Spleen (tissue), 11 donors: ENCODE results near the gene ENKD1. TPM values are rescaled to one million over a fixed set of nuclear protein-coding genes. Genes with fewer than 3 reads are reported as not detected.
A peak's percentile ranks its signal among the peaks of the same experiment; 100 is the strongest.

ENCODE experiments used
- DNase-seq: peaks from one replicate; pipeline ENCODE4 v3.0.0-alpha.2; 2020
- H3K27ac ChIP-seq, 8 donors: fragments of 200-600 bp; sonication (generic) in 7 of 8; 1 replicate in 4 of 8; 2 replicates in 4 of 8; pipeline versions ENCODE4 v1.5.0 to v1.8.0; 2016 to 2021; ENCODE audit warnings: inconsistent platforms in 4 of 8, mild to moderate bottlenecking in 4 of 8, moderate library complexity in 1 of 8
- H3K27me3 ChIP-seq, 7 donors: fragments of 200-600 bp; sonication (generic) in 6 of 7; replicated peaks in 1 of 7; 1 replicate in 4 of 7; 2 replicates in 3 of 7; pipeline versions ENCODE4 v1.5.0 to v1.8.0; 2016 to 2021; ENCODE audit warnings: inconsistent platforms in 3 of 7, mild to moderate bottlenecking in 1 of 7
- H3K36me3 ChIP-seq, 6 donors: fragments of 200-600 bp; sonication (generic) in 5 of 6; 1 replicate in 4 of 6; 2 replicates in 2 of 6; pipeline versions ENCODE4 v1.5.0 to v1.8.0; 2016 to 2021; ENCODE audit warnings: inconsistent platforms in 2 of 6
- H3K4me1 ChIP-seq, 6 donors: fragments of 200-600 bp; sonication (generic) in 5 of 6; 1 replicate in 3 of 6; 2 replicates in 3 of 6; pipeline versions ENCODE4 v1.5.0 to v1.8.0; 2016 to 2021; ENCODE audit warnings: inconsistent platforms in 3 of 6
- H3K4me3 ChIP-seq, 8 donors: fragments of 200-600 bp; sonication (generic) in 7 of 8; 1 replicate in 4 of 8; 2 replicates in 4 of 8; pipeline versions ENCODE4 v1.5.0 to v1.8.0; 2016 to 2021; ENCODE audit warnings: inconsistent platforms in 4 of 8, mild to moderate bottlenecking in 4 of 8, moderate library complexity in 2 of 8
- H3K9me3 ChIP-seq, 8 donors: fragments of 200-600 bp; sonication (generic) in 7 of 8; 1 replicate in 4 of 8; 2 replicates in 4 of 8; pipeline versions ENCODE4 v1.5.0 to v1.8.0; 2016 to 2021; ENCODE audit warnings: inconsistent platforms in 4 of 8
- POLR2A ChIP-seq, 3 donors: fragments of 450-650 bp; IDR thresholded peaks; one replicate each; pipeline ENCODE4 v1.5.1; 2017; ENCODE audit warnings: antibody characterized with exemption in 3 of 3, mild to moderate bottlenecking in 1 of 3
- POLR2AphosphoS5 ChIP-seq, 3 donors: sonication (generic); formaldehyde crosslinking; IDR thresholded peaks; one replicate each; pipeline ENCODE4 v1.5.1; 2017; ENCODE audit warnings: antibody characterized with exemption in 3 of 3
- WGBS, 5 donors: extraction: QIAGEN DNeasy Blood & Tissue Kit in 3 of 5; methylation state at CpG; one replicate each; pipeline versions ENCODE4 v1.1.5 to v1.1.7; 2013 to 2018; 5-methylcytosine and 5-hydroxymethylcytosine counted together
- intact Hi-C: fragments of 100-400 bp; cut with DNase I; formaldehyde crosslinking; loops from one replicate; pipeline ENCODE4 v1.15.0; 2023; ENCODE audit warnings: low total_unique reads
- polyA plus RNA-seq, 3 donors: library from polyadenylated mRNA; stranded (reverse); fragments of 200-250 nt; gene quantifications; one replicate each; pipeline ENCODE4 v1.2.1, GENCODE V29; 2013
- total RNA-seq, 7 donors: library from RNA; depleted of rRNA in 3 of 7; stranded (reverse); fragments of >200 nt in 3 of 7; fragmentation: NEBNext Ultra II Directional in 4 of 7; extraction: Animal tissue kit (Norgen Biotek cat#: 25700) in 4 of 7; gene quantifications; one replicate each; pipeline versions ENCODE4 v1.1.0 to v1.2.1, GENCODE V29; 2016 to 2021
- TF ChIP-seq, protein P1 (sequence below), 11 experiments: fragments of 200-600 bp in 7 of 11; fragments of 450-650 bp in 4 of 11; sonication (generic) in 4 of 11; IDR thresholded peaks in 8 of 11; conservative IDR thresholded peaks in 3 of 11; 1 replicate in 7 of 11; 2 replicates in 4 of 11; pipeline versions ENCODE4 v1.4.0 to v1.8.0; 2016 to 2021; ENCODE audit warnings: antibody characterized with exemption in 11 of 11, inconsistent platforms in 4 of 11, mild to moderate bottlenecking in 1 of 11
- donor health status: healthy with polysubstance abuse.
- donor health status: DM: no; HTN: no; CAD: no; lungs with moderate emphysema.
- donor health status: DM: no; HTN: no; CAD: no.
- donor health status: Bipolar disorder and iron deficiency.
- donor health status: healthy.
- donor health status: DM: no; HTN: no; CAD: no.
- donor health status: DM: yes; HTN: yes; CAD: no.

The ENKD1 gene
- total and polyA plus RNA-seq, 10 donors: 9.2 to 21.6 (median 12.2) TPM

DNA sequence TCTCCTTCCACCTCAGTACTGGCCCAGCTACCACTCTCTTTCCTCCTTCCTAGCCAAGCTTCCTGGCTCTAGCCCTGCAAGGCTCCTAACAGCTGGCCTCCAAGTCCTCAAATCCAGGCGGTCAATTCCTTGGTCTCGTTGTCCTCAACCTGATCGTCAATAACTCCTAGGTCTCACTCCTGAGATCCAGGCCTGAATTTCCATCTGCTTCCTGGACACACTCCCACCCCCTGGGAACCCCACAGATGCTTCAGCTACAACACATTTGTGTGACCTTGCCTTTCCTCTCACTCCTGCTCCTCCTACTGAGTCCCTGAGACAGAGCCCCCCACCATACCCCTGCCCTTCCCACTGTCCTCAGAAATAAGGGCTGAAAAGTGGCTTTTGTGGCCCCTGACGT lies 2.3 kb downstream of the ENKD1 start:
- no peak for DNase-seq
- Histone ChIP-seq H3K9me3 (no peaks in the 10 kb centered on the region), H3K27ac (no peak overlapping the region), H3K4me1 (peaks cover 33 to 77% (median 54%) of the 10 kb centered on the region in 6 donors), H3K36me3 (peaks cover 0 to 30% (median 0%) of the 10 kb centered on the region in 6 donors), H3K4me3 (no peak overlapping the region), H3K27me3 (no peaks in the 10 kb centered on the region)
- TF ChIP-seq POLR2AphosphoS5 (IDR thresholded peaks at IDR 0.05): no peak
- TF ChIP-seq, protein P1, sequence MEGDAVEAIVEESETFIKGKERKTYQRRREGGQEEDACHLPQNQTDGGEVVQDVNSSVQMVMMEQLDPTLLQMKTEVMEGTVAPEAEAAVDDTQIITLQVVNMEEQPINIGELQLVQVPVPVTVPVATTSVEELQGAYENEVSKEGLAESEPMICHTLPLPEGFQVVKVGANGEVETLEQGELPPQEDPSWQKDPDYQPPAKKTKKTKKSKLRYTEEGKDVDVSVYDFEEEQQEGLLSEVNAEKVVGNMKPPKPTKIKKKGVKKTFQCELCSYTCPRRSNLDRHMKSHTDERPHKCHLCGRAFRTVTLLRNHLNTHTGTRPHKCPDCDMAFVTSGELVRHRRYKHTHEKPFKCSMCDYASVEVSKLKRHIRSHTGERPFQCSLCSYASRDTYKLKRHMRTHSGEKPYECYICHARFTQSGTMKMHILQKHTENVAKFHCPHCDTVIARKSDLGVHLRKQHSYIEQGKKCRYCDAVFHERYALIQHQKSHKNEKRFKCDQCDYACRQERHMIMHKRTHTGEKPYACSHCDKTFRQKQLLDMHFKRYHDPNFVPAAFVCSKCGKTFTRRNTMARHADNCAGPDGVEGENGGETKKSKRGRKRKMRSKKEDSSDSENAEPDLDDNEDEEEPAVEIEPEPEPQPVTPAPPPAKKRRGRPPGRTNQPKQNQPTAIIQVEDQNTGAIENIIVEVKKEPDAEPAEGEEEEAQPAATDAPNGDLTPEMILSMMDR (IDR thresholded peaks at IDR 0.05 in 8 of 11, conservative IDR thresholded peaks at IDR 0.05 in 3 of 11): no peak
- TF ChIP-seq POLR2A (IDR thresholded peaks at IDR 0.05): no peak
- 87 to 94% (median 88%) methylated on average over 4 of the region's 4 CpGs for WGBS, 5 donors
- intact Hi-C loops: no loop called here

DNA sequence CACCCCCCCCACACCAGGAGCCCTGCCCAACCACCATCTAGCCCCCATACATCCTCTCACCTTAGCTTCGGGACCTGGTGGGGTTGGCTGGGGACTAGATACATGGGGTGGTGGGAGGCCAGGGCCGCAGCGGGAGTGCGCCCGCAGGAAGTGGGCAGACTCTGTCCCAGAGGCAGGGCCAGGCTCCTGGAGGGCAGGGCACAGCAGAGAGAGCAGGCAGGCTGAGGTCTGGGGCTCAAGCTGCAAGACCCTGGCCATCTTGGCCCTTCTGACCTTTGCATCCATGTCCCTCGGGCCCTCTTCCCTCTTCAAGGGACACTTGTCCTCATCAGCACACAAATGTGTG lies 2.7 kb downstream of the ENKD1 start:
- WGBS, 5 donors: 82 to 91% (median 84%) methylated on average over 5 to 6 of the region's 6 CpGs
- Histone ChIP-seq H3K4me1 (peaks cover 37 to 77% (median 54%) of the 10 kb centered on the region in 6 donors), H3K4me3 (no peak overlapping the region), H3K36me3 (peaks cover 0 to 32% (median 0%) of the 10 kb centered on the region in 6 donors), H3K27ac (peak overlapping the region in 1 of 8 donors; percentile 11), H3K9me3 (no peaks in the 10 kb centered on the region), H3K27me3 (no peaks in the 10 kb centered on the region)
- TF ChIP-seq, protein P1 (IDR thresholded peaks at IDR 0.05 in 8 of 11, conservative IDR thresholded peaks at IDR 0.05 in 3 of 11): no peak
- TF ChIP-seq POLR2A (IDR thresholded peaks at IDR 0.05): no peak
- intact Hi-C loops: no loop called here
- DNase-seq: no peak

DNA sequence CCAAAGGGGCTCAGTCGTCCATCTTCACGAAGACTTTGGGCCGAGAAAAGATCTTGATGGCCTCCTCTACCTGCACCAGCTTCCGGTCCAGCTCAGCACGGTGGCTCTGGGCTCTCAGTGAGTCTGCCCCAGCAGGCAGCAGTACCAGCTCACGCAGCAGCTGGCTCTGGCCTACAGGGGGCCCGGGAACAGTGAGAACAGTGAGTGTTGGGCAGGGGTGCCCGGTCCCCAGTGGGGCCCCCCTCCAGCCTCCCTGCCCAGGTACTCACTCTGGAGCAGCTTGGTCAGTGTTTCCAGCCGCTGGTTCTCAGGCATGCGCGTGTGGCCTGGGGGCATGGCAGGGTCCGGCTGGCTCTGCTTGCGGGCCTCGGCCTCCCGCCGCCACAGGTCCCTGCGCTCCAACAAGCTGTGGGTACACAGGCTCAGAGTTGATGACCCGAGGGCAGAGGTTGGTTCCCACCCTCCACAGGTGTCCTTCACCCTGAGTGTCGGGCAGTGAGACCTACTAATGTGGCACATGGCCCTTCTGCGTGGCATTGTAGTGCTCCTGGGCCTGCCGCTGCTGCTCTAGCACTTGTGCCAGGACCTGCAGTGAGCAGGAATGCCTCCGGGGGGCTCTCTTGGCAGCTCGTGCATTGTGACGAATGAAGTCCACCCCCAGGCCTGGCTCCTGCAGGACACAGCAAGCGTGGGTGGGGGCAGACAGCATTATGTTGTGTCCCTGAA lies 3.2 kb downstream of the ENKD1 start:
- Histone ChIP-seq H3K4me3 (no peak overlapping the region), H3K9me3 (no peaks in the 10 kb centered on the region), H3K27ac (peak overlapping the region in 1 of 8 donors; percentile 11), H3K4me1 (peaks cover 35 to 77% (median 54%) of the 10 kb centered on the region in 6 donors), H3K27me3 (no peaks in the 10 kb centered on the region), H3K36me3 (peaks cover 0 to 38% (median 1%) of the 10 kb centered on the region in 6 donors)
- intact Hi-C loops: no loop called here
- 85 to 89% (median 86%) methylated on average over 6 to 25 of the region's 25 CpGs for WGBS, 5 donors
- no peak for TF ChIP-seq POLR2A (IDR thresholded peaks at IDR 0.05)
- TF ChIP-seq, protein P1 (IDR thresholded peaks at IDR 0.05 in 8 of 11, conservative IDR thresholded peaks at IDR 0.05 in 3 of 11): peak in 1 of 11 experiments; percentile 26
- TF ChIP-seq POLR2AphosphoS5 (IDR thresholded peaks at IDR 0.05): no peak
- no peak for DNase-seq

DNA sequence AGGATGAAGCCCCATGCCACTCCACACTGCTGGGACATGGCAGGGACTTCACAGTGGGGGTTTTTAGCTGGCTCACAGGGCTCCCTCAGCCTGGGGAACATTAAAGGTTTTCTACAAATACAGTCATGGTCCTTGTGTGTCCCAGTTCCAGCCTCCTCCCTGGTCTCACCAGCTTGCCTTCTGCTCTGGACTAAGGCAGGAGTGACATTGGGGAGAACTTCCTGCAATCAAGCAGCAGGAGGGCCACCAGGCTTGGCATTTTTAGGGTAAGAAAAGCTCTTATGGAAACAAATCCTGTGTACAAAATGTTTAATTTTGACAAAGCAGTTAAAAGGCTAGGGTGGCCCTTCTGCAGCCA lies 3.9 kb downstream of the ENKD1 start:
- DNase-seq: no peak
- TF ChIP-seq, protein P1 (IDR thresholded peaks at IDR 0.05 in 8 of 11, conservative IDR thresholded peaks at IDR 0.05 in 3 of 11): no peak
- TF ChIP-seq POLR2A (IDR thresholded peaks at IDR 0.05) (no peak), POLR2AphosphoS5 (IDR thresholded peaks at IDR 0.05) (no peak)
- H3K4me1 ChIP-seq: peaks cover 29 to 77% (median 50%) of the 10 kb centered on the region in 6 donors
- H3K9me3 ChIP-seq: no peaks in the 10 kb centered on the region
- no peaks in the 10 kb centered on the region for H3K27me3 ChIP-seq
- H3K4me3 ChIP-seq: no peak overlapping the region
- intact Hi-C loops: no loop called here
- no peak overlapping the region for H3K27ac ChIP-seq
- H3K36me3 ChIP-seq: peaks cover 0 to 44% (median 7%) of the 10 kb centered on the region in 6 donors
